ENCODE measurements around the gene IKZF1. TPM values are rescaled to one million over a fixed set of nuclear protein-coding genes. Genes with fewer than 3 reads are reported as not detected.

The IKZF1 gene
- total and polyA plus RNA-seq, 2 donors (not counting 1 experiment from before 2014, with no cell fraction given), result 0.01 TPM; not detected in 1

Other genes with a start within 250 kb of the IKZF1 start
- gene ZPBP, start 211.5 kb upstream of the IKZF1 start, total RNA-seq, result not detected in 2 replicates
- not detected in 2 replicates for gene ZPBP, start 211.5 kb upstream of the IKZF1 start, polyA plus RNA-seq
- gene FIGNL1, start 145.6 kb downstream of the IKZF1 start, total RNA-seq, result 5.9 and 6.4 TPM in 2 replicates
- 8.2 and 20.9 TPM in 2 replicates for gene FIGNL1, start 145.6 kb downstream of the IKZF1 start, polyA plus RNA-seq